Trophoblast cell (in vitro differentiated cells and primary cell): ENCODE data around the gene USP33.
A peak's percentile ranks its signal among the peaks of the same experiment; 100 is the strongest.

Experiments used
- DNase-seq, 2 donors: peaks; one replicate each; pipeline ENCODE4 v3.0.0-alpha.2; 2016
- H2AFZ ChIP-seq: 2 replicates; pipeline ENCODE4 v1.6.1; 2013; ENCODE audit warnings: low read length, moderate library complexity, mild to moderate bottlenecking; ENCODE audit not compliant: insufficient read depth, poor library complexity
- H2AK5ac ChIP-seq: 2 replicates; pipeline ENCODE4 v1.6.1; 2013; ENCODE audit warnings: mild to moderate bottlenecking, low read length
- H2BK120ac ChIP-seq: 2 replicates; pipeline ENCODE4 v1.6.1; 2013; ENCODE audit warnings: low read length, mild to moderate bottlenecking, moderate library complexity; ENCODE audit not compliant: insufficient read depth, poor library complexity
- H2BK12ac ChIP-seq: 2 replicates; pipeline ENCODE4 v1.6.1; 2013; ENCODE audit warnings: mild to moderate bottlenecking, low read length, moderate library complexity
- H2BK5ac ChIP-seq: 2 replicates; pipeline ENCODE4 v1.6.1; 2013; ENCODE audit warnings: low read length, low read depth, moderate library complexity, mild to moderate bottlenecking; ENCODE audit not compliant: poor library complexity
- H3K14ac ChIP-seq: 2 replicates; pipeline ENCODE4 v1.6.1; 2013; ENCODE audit warnings: mild to moderate bottlenecking, low read length
- H3K18ac ChIP-seq: 2 replicates; pipeline ENCODE4 v1.6.1; 2013; ENCODE audit warnings: mild to moderate bottlenecking, low read length
- H3K23ac ChIP-seq: 2 replicates; pipeline ENCODE4 v1.6.1; 2013; ENCODE audit warnings: low read length
- H3K27ac ChIP-seq: 2 replicates; pipeline ENCODE4 v1.5.1; 2013; ENCODE audit warnings: low read depth, mild to moderate bottlenecking, inconsistent platforms, low read length, moderate library complexity
- H3K27me3 ChIP-seq: 2 replicates; pipeline ENCODE4 v1.6.1; 2013; ENCODE audit warnings: inconsistent platforms, mild to moderate bottlenecking, low read length, moderate library complexity; ENCODE audit not compliant: insufficient read depth
- H3K36me3 ChIP-seq, 2 experiments: 1 replicate in 1 of 2; 2 replicates in 1 of 2; pipeline ENCODE4 v1.6.1; 2013; ENCODE audit warnings: low read length in 2 of 2, mild to moderate bottlenecking in 2 of 2, moderate library complexity in 1 of 2; ENCODE audit not compliant: insufficient read depth in 2 of 2, control insufficient read depth in 1 of 2
- H3K4ac ChIP-seq: 2 replicates; pipeline ENCODE4 v1.6.1; 2013; ENCODE audit warnings: low read depth, mild to moderate bottlenecking, low read length, moderate library complexity
- H3K4me1 ChIP-seq, 2 experiments: 1 replicate in 1 of 2; 2 replicates in 1 of 2; pipeline ENCODE4 v1.6.1; 2013; ENCODE audit warnings: low read length in 2 of 2, mild to moderate bottlenecking in 2 of 2, moderate library complexity in 1 of 2; ENCODE audit not compliant: insufficient read depth in 2 of 2, control insufficient read depth in 1 of 2
- H3K4me2 ChIP-seq: 2 replicates; pipeline ENCODE4 v1.6.1; 2013; ENCODE audit warnings: inconsistent platforms, mild to moderate bottlenecking, low read length, moderate library complexity
- H3K4me3 ChIP-seq: 2 replicates; pipeline ENCODE4 v1.5.1; 2013; ENCODE audit warnings: mild to moderate bottlenecking, low read depth, low read length, inconsistent platforms
- H3K79me1 ChIP-seq: one replicate; pipeline ENCODE4 v1.6.1; 2013; ENCODE audit warnings: low read length
- H3K79me2 ChIP-seq: 2 replicates; pipeline ENCODE4 v1.6.1; 2013; ENCODE audit warnings: low read length, mild to moderate bottlenecking; ENCODE audit not compliant: control insufficient read depth, insufficient read depth, poor library complexity
- H3K9ac ChIP-seq: 2 replicates; pipeline ENCODE4 v1.6.1; 2013; ENCODE audit warnings: mild to moderate bottlenecking, low read length
- H3K9me3 ChIP-seq: 2 replicates; pipeline ENCODE4 v1.6.1; 2013; ENCODE audit warnings: low read depth, mild to moderate bottlenecking, control low read depth, inconsistent platforms, low read length; ENCODE audit not compliant: insufficient read depth
- H4K12ac ChIP-seq: 2 replicates; pipeline ENCODE4 v1.6.1; 2013; ENCODE audit warnings: low read depth, mild to moderate bottlenecking, low read length, moderate library complexity
- H4K8ac ChIP-seq: 2 replicates; pipeline ENCODE4 v1.6.1; 2013; ENCODE audit warnings: low read depth, mild to moderate bottlenecking, low read length, moderate library complexity
- H4K91ac ChIP-seq: one replicate; pipeline ENCODE4 v1.6.1; 2013; ENCODE audit warnings: low read depth, mild to moderate bottlenecking, low read length, moderate library complexity
- WGBS: extraction: QIAGEN DNeasy Blood & Tissue Kit; methylation state at CpG from one replicate; pipeline ENCODE4 v1.1.7; 2013; ENCODE audit warnings: missing lambda C conversion rate; ENCODE audit not compliant: insufficient read length, insufficient coverage; ENCODE audit errors: extremely low coverage; 5-methylcytosine and 5-hydroxymethylcytosine counted together

Gene USP33

DNA sequence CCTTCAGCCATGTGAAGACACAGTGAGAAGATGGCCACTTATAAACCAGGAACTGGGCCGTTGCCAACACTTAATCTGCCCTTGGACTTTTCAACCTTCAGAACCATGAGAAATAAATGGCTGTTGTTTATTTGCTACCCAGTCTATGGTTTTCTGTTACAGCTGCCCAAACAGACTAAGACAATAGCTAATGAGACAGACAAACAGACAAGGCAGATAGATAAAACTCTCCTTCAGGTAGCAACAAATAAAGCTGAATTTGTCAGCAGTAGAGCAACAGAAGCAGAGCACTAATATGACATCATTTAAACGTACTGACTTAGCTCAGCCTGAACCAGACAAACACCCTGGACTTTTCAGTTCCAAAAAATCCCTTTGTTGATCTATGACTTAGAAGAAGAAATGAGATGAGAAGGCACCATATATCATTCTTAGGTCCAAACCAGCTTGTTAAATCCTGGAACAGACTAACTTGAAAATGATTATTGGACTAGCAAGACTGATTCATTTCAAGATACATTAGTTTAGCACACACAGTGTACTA lies 104.1 kb downstream of the USP33 start:
- Histone ChIP-seq H3K4me3 (no peak overlapping the region), H3K27me3 (no peaks in the 10 kb centered on the region), H2BK5ac (no peak overlapping the region), H3K23ac (no peak overlapping the region), H3K79me1 (no peaks in the 10 kb centered on the region), H3K4me1 (no peaks in the 10 kb centered on the region), H3K36me3 (peaks cover 0 to 3% of the 10 kb centered on the region in 2 experiments), H2BK12ac (no peak overlapping the region), H3K14ac (no peak overlapping the region), H3K79me2 (peaks cover 7% of the 10 kb centered on the region), H3K4me2 (no peak overlapping the region), H2BK120ac (no peak overlapping the region), H3K18ac (no peak overlapping the region), H3K27ac (no peak overlapping the region), H2AK5ac (no peak overlapping the region), H2AFZ (no peak overlapping the region), H4K12ac (no peak overlapping the region), H3K9me3 (peaks cover 2% of the 10 kb centered on the region), H4K8ac (no peak overlapping the region), H3K9ac (no peak overlapping the region), H4K91ac (no peak overlapping the region), H3K4ac (peak overlapping the region; percentile 75)
- no CpG with 5 or more reads among the region's 2 CpGs for WGBS
- DNase-seq = no peak

DNA sequence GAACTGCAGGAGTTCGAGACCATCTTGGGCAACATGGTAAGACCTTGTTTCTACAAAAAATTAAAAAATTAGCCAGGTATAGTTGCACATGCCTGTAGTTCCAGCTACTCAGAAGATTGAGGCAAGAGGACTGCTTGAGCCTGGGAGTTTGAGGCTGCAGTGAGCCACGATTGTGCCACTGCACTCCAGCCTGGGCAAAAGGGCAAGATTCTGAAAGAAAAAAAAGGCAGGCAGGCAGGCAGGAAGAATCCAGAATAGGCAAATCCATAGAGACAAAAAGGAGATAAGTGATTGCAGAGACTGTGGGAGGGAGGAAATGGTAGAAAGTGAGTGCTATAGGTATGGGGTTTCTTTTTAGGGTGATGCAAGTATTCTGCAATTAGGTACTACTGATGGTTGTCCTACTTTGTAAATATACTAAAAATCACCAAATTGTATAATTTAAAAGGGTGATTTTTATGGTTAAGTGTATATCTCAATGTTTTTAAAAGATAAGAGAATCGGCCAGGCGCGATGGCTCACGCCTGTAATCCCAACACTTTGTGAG lies 106.6 kb downstream of the USP33 start:
- H3K9me3 ChIP-seq = peaks cover 2% of the 10 kb centered on the region
- no CpG with 5 or more reads among the region's 6 CpGs for WGBS
- no peak for DNase-seq
- H3K36me3 ChIP-seq = peaks cover 0 to 3% of the 10 kb centered on the region in 2 experiments
- no peak overlapping the region for H3K4ac ChIP-seq
- H3K27ac ChIP-seq = no peak overlapping the region
- H3K4me3 ChIP-seq = no peak overlapping the region
- no peak overlapping the region for H2BK120ac ChIP-seq
- no peak overlapping the region for H2AK5ac ChIP-seq
- no peaks in the 10 kb centered on the region for H3K79me1 ChIP-seq
- no peak overlapping the region for H3K23ac ChIP-seq
- H3K4me2 ChIP-seq = no peak overlapping the region
- no peak overlapping the region for H4K12ac ChIP-seq
- no peak overlapping the region for H2AFZ ChIP-seq
- H2BK12ac ChIP-seq = no peak overlapping the region
- H3K18ac ChIP-seq = no peak overlapping the region
- no peak overlapping the region for H4K8ac ChIP-seq
- H3K9ac ChIP-seq = no peak overlapping the region
- no peak overlapping the region for H2BK5ac ChIP-seq
- no peak overlapping the region for H3K14ac ChIP-seq
- no peaks in the 10 kb centered on the region for H3K4me1 ChIP-seq
- no peak overlapping the region for H4K91ac ChIP-seq
- H3K27me3 ChIP-seq = no peaks in the 10 kb centered on the region
- H3K79me2 ChIP-seq = peaks cover 4% of the 10 kb centered on the region

GRCh38 chr1:77652268-77652667 lies 107.4 kb downstream of the USP33 start:
- Histone ChIP-seq H3K4me2 (no peak overlapping the region), H2AFZ (no peak overlapping the region), H2BK5ac (no peak overlapping the region), H3K4me1 (no peaks in the 10 kb centered on the region), H3K79me1 (no peaks in the 10 kb centered on the region), H3K4me3 (no peak overlapping the region), H3K23ac (no peak overlapping the region), H3K36me3 (peaks cover 0 to 3% of the 10 kb centered on the region in 2 experiments), H3K9ac (no peak overlapping the region), H3K79me2 (peaks cover 5% of the 10 kb centered on the region), H3K14ac (no peak overlapping the region), H3K4ac (no peak overlapping the region), H3K27me3 (no peaks in the 10 kb centered on the region), H2AK5ac (no peak overlapping the region), H4K91ac (no peak overlapping the region), H3K27ac (no peak overlapping the region), H4K8ac (no peak overlapping the region), H3K18ac (no peak overlapping the region), H3K9me3 (peaks cover 2% of the 10 kb centered on the region), H2BK12ac (no peak overlapping the region), H2BK120ac (no peak overlapping the region), H4K12ac (no peak overlapping the region)
- DNase-seq = no peak

DNA sequence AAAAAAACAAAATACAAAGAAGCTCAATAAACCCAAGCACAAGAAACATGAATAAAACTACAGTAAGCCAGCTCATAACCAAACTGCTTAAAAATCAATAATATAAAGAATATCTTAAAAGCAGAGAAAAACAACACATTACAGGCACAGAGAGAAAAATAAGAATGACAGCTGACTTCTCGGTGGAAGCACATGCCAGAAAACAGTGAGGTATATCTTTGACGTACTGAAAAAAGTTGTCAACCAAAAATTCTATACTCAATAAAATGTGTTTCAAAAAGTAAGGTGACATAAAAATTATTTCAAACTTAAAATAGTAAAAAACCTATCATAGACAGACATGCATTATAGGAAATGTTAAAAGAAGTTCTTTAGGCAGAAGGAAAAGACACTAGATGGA lies 110.5 kb downstream of the USP33 start:
- Histone ChIP-seq H3K4me1 (no peaks in the 10 kb centered on the region), H3K4me2 (no peak overlapping the region), H3K9me3 (peaks cover 2% of the 10 kb centered on the region), H4K8ac (no peak overlapping the region), H3K9ac (no peak overlapping the region), H2BK120ac (no peak overlapping the region), H3K79me1 (no peaks in the 10 kb centered on the region), H3K4me3 (no peak overlapping the region), H2AK5ac (no peak overlapping the region), H3K36me3 (peaks cover 5 to 11% of the 10 kb centered on the region in 2 experiments), H2BK5ac (no peak overlapping the region), H3K27me3 (no peaks in the 10 kb centered on the region), H3K79me2 (peaks cover 5% of the 10 kb centered on the region), H3K18ac (no peak overlapping the region), H3K14ac (no peak overlapping the region), H3K23ac (no peak overlapping the region), H4K91ac (no peak overlapping the region), H2AFZ (no peak overlapping the region), H3K27ac (no peak overlapping the region), H3K4ac (no peak overlapping the region), H2BK12ac (no peak overlapping the region), H4K12ac (no peak overlapping the region)
- WGBS = no CpG with 5 or more reads among the region's 2 CpGs
- no peak for DNase-seq
